ENCODE data around the gene MYOG.
A peak's percentile ranks its signal among the peaks of the same experiment; 100 is the strongest.

The MYOG gene

GRCh38 chr1:203044546-203045250, 41.1 kb downstream of the MYOG start:
- no peak for TF ChIP-seq CTCF (IDR thresholded peaks at IDR 0.05; ENCODE audit: low read depth, low read length)
- H3K4me3 ChIP-seq (ENCODE audit: low read depth, low read length): no peak overlapping the region

GRCh38 chr1:203043830-203044545, 41.8 kb downstream of the MYOG start:
- no peak for TF ChIP-seq CTCF (IDR thresholded peaks at IDR 0.05; ENCODE audit: low read depth, low read length)
- no peak overlapping the region for H3K4me3 ChIP-seq (ENCODE audit: low read depth, low read length)

GRCh38 chr1:203041351-203041932, 44.4 kb downstream of the MYOG start:
- no peak for TF ChIP-seq CTCF (IDR thresholded peaks at IDR 0.05; ENCODE audit: low read depth, low read length)
- H3K4me3 ChIP-seq (ENCODE audit: low read depth, low read length): no peak overlapping the region

GRCh38 chr1:203040513-203041275, 45.1 kb downstream of the MYOG start:
- TF ChIP-seq CTCF (IDR thresholded peaks at IDR 0.05; ENCODE audit: low read depth, low read length): no peak
- no peak overlapping the region for H3K4me3 ChIP-seq (ENCODE audit: low read depth, low read length)

- no peak for TF ChIP-seq CTCF (IDR thresholded peaks at IDR 0.05; ENCODE audit: low read depth, low read length)
- no peak overlapping the region for H3K4me3 ChIP-seq (ENCODE audit: low read depth, low read length)
Observed at GRCh38 chr1:203039609-203040512, 46.0 kb downstream of the MYOG start.

- TF ChIP-seq CTCF (IDR thresholded peaks at IDR 0.05; ENCODE audit: low read depth, low read length): peak; percentile 89
- no peak overlapping the region for H3K4me3 ChIP-seq (ENCODE audit: low read depth, low read length)
Observed at GRCh38 chr1:203038891-203039608, 46.8 kb downstream of the MYOG start.
